Endothelial cell (in vitro differentiated cells): ENCODE data around the gene CCDC178. TPM values are rescaled to one million over a fixed set of nuclear protein-coding genes. Genes with fewer than 3 reads are reported as not detected.
"Not testable (repeated sequence)": the region's sequence is repeated elsewhere in the genome, so short reads cannot be mapped to it uniquely, and the experiment has no call there.

ENCODE experiments used
- DNase-seq: peaks from one replicate; pipeline ENCODE4 v3.0.0; 2021; ENCODE audit warnings: low spot score
- H3K27ac Mint-ChIP-seq: one replicate; pipeline ENCODE4 v1.8.0; 2021; ENCODE audit warnings: mixed read lengths, inconsistent platforms; ENCODE audit not compliant: unreplicated experiment
- H3K27me3 Mint-ChIP-seq: one replicate; pipeline ENCODE4 v1.8.0; 2021; ENCODE audit warnings: mild to moderate bottlenecking, moderate library complexity, mixed read lengths, inconsistent platforms; ENCODE audit not compliant: unreplicated experiment
- H3K36me3 Mint-ChIP-seq: one replicate; pipeline ENCODE4 v1.8.0; 2021; ENCODE audit warnings: mild to moderate bottlenecking, low read depth, mixed read lengths, inconsistent platforms; ENCODE audit not compliant: unreplicated experiment
- H3K4me1 Mint-ChIP-seq: one replicate; pipeline ENCODE4 v1.8.0; 2021; ENCODE audit warnings: mild to moderate bottlenecking, mixed read lengths, inconsistent platforms; ENCODE audit not compliant: unreplicated experiment
- H3K4me3 Mint-ChIP-seq: one replicate; pipeline ENCODE4 v1.8.0; 2021; ENCODE audit warnings: mild to moderate bottlenecking, mixed read lengths, inconsistent platforms; ENCODE audit not compliant: unreplicated experiment
- H3K9me3 Mint-ChIP-seq: one replicate; pipeline ENCODE4 v1.8.0; 2021; ENCODE audit warnings: mixed read lengths, inconsistent platforms; ENCODE audit not compliant: unreplicated experiment
- CTCF ChIP-seq: fragments of 200-600 bp; sonication (generic); IDR thresholded peaks from one replicate; pipeline ENCODE4 v1.5.0; 2021; ENCODE audit warnings: antibody characterized with exemption; ENCODE audit not compliant: unreplicated experiment
- total RNA-seq: library from RNA; stranded (reverse); fragmentation: NEBNext Ultra II Directional; extraction: Animal tissue kit (Norgen Biotek cat#: 25700); gene quantifications from one replicate; pipeline ENCODE4 v1.2.1, GENCODE V29; 2021; ENCODE audit not compliant: unreplicated experiment

CCDC178 gene
- total RNA-seq, 1 donor from 2014 or later, result 5.3 TPM

- no peak for TF ChIP-seq CTCF
- peaks cover 3% of the 10 kb centered on the region for H3K4me1 Mint-ChIP-seq
- H3K9me3 Mint-ChIP-seq, result no peaks in the 10 kb centered on the region
- no peak for DNase-seq
- no peaks in the 10 kb centered on the region for H3K27me3 Mint-ChIP-seq
- H3K4me3 Mint-ChIP-seq, result no peak overlapping the region
- H3K36me3 Mint-ChIP-seq, result no peaks in the 10 kb centered on the region
- H3K27ac Mint-ChIP-seq, result no peak overlapping the region
Observed at GRCh38 chr18:33369711-33370449, 70.6 kb downstream of the CCDC178 start.

GRCh38 chr18:33356735-33357134 is 83.8 kb downstream of the CCDC178 start:
- no peak for DNase-seq
- Mint-ChIP-seq H3K27ac (no peak overlapping the region), H3K36me3 (no peaks in the 10 kb centered on the region), H3K9me3 (no peaks in the 10 kb centered on the region), H3K27me3 (peaks cover under 1% of the 10 kb centered on the region), H3K4me3 (no peak overlapping the region), H3K4me1 (peaks cover 5% of the 10 kb centered on the region)
- TF ChIP-seq CTCF, result no peak

- H3K4me3 Mint-ChIP-seq, result no peak overlapping the region
- no peak for DNase-seq
- H3K9me3 Mint-ChIP-seq, result no peaks in the 10 kb centered on the region
- no peaks in the 10 kb centered on the region for H3K36me3 Mint-ChIP-seq
- no peak for TF ChIP-seq CTCF
- H3K4me1 Mint-ChIP-seq, result peaks cover 5% of the 10 kb centered on the region
- peaks cover 1% of the 10 kb centered on the region for H3K27me3 Mint-ChIP-seq
- no peak overlapping the region for H3K27ac Mint-ChIP-seq
Observed at GRCh38 chr18:33355756-33356155, 84.8 kb downstream of the CCDC178 start.

GRCh38 chr18:33355263-33355662 is 85.3 kb downstream of the CCDC178 start:
- Mint-ChIP-seq H3K4me3 (no peak overlapping the region), H3K27ac (no peak overlapping the region), H3K27me3 (peaks cover 1% of the 10 kb centered on the region), H3K4me1 (peaks cover 5% of the 10 kb centered on the region), H3K9me3 (no peaks in the 10 kb centered on the region), H3K36me3 (no peaks in the 10 kb centered on the region)
- no peak for TF ChIP-seq CTCF
- DNase-seq, result no peak

- no peak overlapping the region for H3K27ac Mint-ChIP-seq
- TF ChIP-seq CTCF, result no peak
- H3K4me3 Mint-ChIP-seq, result no peak overlapping the region
- peaks cover 2% of the 10 kb centered on the region for H3K4me1 Mint-ChIP-seq
- peaks cover 1% of the 10 kb centered on the region for H3K27me3 Mint-ChIP-seq
- DNase-seq, result no peak
- no peaks in the 10 kb centered on the region for H3K9me3 Mint-ChIP-seq
- no peaks in the 10 kb centered on the region for H3K36me3 Mint-ChIP-seq
Observed at GRCh38 chr18:33350256-33350655, 90.3 kb downstream of the CCDC178 start.

GRCh38 chr18:33339733-33340132 is 100.8 kb downstream of the CCDC178 start:
- Mint-ChIP-seq H3K9me3 (peaks cover 16% of the 10 kb centered on the region), H3K36me3 (peaks cover 16% of the 10 kb centered on the region)
- H3K27ac Mint-ChIP-seq, H3K4me3 Mint-ChIP-seq, DNase-seq, H3K27me3 Mint-ChIP-seq, H3K4me1 Mint-ChIP-seq: not testable (repeated sequence)
